ENCODE data around the gene PDGFB. TPM values are rescaled to one million over a fixed set of nuclear protein-coding genes. Genes with fewer than 3 reads are reported as not detected.

Gene PDGFB
- total and polyA plus RNA-seq, 2 donors (not counting 1 experiment from before 2014, with no cell fraction given) = 0.04 TPM; not detected in 1

DNA sequence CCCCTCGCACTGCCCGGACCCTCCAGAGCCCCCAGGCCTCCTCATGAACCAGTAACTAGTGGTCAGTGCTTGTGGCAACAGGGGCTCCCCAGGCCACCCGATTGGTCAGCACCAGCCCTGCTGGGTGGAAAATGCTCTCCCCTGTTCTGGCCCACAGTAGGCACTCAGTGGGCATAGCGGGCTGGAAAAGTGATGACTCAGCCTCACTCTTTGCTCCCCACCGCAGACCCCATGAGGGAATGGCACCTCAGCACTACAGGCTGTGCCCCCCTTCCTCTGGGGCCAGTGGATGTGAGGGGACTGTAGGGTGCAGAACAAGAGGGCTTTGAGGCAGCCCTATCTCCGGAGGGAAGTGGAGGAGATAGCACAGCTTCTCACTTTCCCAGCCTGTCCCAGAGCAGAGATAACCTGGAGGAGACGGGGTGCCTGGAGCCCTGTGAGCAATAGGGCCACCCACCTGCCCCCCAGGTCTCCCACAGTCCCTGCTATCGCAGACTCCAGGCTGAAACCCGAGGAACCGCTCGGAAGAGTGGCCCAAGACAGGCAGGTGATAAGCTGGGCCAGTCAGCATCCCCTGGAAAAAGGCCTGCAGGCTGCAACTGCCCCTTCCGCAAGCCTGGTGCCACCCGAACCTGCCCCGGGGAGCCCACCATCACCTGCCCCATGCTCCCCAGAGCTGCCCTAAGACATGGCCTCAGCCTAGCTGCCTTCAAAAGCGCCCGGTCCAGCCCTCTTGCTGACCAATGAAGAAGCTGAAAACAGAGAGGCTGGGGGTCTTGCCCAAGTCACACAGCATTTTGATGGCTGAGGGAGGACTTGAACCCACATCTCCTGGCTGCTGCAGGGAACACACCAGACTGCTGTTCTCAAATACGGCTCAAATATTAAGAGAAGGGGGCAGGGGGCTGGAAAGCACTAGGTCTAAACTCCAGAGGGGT is 29.4 kb upstream of the PDGFB start:
- no peaks in the 10 kb centered on the region for H3K36me3 ChIP-seq (replicated peaks in 1 of 2; ENCODE audit: control extremely low read depth in 1 of 2, control insufficient read depth in 1 of 2, extremely low read depth in 1 of 2, insufficient read depth in 2 of 2, low read length in 1 of 2)
- WGBS (ENCODE audit: insufficient coverage) = 91% methylated on average over 11 of the region's 17 CpGs
- peaks cover 0 to 31% (median 2%) of the 10 kb centered on the region in 4 experiments for H3K27me3 ChIP-seq (replicated peaks in 1 of 4; ENCODE audit: control extremely low read depth in 1 of 4, control insufficient read depth in 3 of 4, insufficient read depth in 4 of 4, low read length in 3 of 4)
- ChIA-PET POLR2A (no interaction called here), CTCF (interaction anchor here (0.7 to 0.9 kb wide), 2 partner anchors 404 to 673 kb away, joined by 3 to 4 read pairs; no protein-coding TSS in a partner anchor)
- Mint-ChIP-seq H3K27me3 (peaks cover 25% of the 10 kb centered on the region), H3K4me3 (no peak overlapping the region), H3K4me1 (peaks cover 5% of the 10 kb centered on the region), H3K9me3 (ENCODE audit: insufficient read depth) (peaks cover 3% of the 10 kb centered on the region), H3K27ac (no peak overlapping the region)
- no peaks in the 10 kb centered on the region for H3K79me2 ChIP-seq (ENCODE audit: control insufficient read depth, insufficient read depth, low read length)
- no peaks in the 10 kb centered on the region for H4K20me1 ChIP-seq (ENCODE audit: control insufficient read depth, insufficient read depth, low read length, poor library complexity, severe bottlenecking)
- H3K4me2 ChIP-seq (replicated peaks; ENCODE audit: low read depth, low read length, poor library complexity, severe bottlenecking) = no peak overlapping the region
- TF ChIP-seq EZH2 (IDR thresholded peaks at IDR 0.05; ENCODE audit: borderline replicate concordance, insufficient read depth, low read depth, low read length, poor library complexity, severe bottlenecking) (no peak), CTCF (IDR thresholded peaks at IDR 0.05) (no peak)
- no peak overlapping the region for H3K4me3 ChIP-seq (ENCODE audit: control extremely low read depth in 1 of 5, extremely low read depth in 1 of 5, insufficient read depth in 1 of 5, low read depth in 2 of 5, low read length in 4 of 5)
- H3K9ac ChIP-seq (ENCODE audit: low read length) = no peak overlapping the region
- H3K4me1 ChIP-seq (ENCODE audit: control insufficient read depth in 2 of 2, insufficient read depth in 2 of 2, low read length in 2 of 2) = peaks cover 0 to 5% of the 10 kb centered on the region in 2 donors
- intact Hi-C loops (cut with micrococcal nuclease) = no loop called here
- H3K9me3 ChIP-seq (ENCODE audit: control extremely low read depth in 1 of 3, control insufficient read depth in 2 of 3, insufficient read depth in 1 of 3, low read length in 2 of 3) = peaks cover 2 to 21% (median 3%) of the 10 kb centered on the region in 3 donors
- ATAC-seq (ENCODE audit: low read depth) (no peak), DNase-seq (no peak)
- H3K27ac ChIP-seq (ENCODE audit: low read length in 2 of 2) = no peak overlapping the region
- no peak overlapping the region for H2AFZ ChIP-seq (ENCODE audit: insufficient read depth, low read depth, low read length, poor library complexity, severe bottlenecking)

GRCh38 chr22:39270792-39271191 is 26.0 kb upstream of the PDGFB start:
- POLR2A ChIA-PET = no interaction called here
- no peak for ATAC-seq (ENCODE audit: low read depth)
- H3K4me2 ChIP-seq (replicated peaks; ENCODE audit: low read depth, low read length, poor library complexity, severe bottlenecking) = no peak overlapping the region
- no peak overlapping the region for H3K4me3 Mint-ChIP-seq
- no peaks in the 10 kb centered on the region for H3K79me2 ChIP-seq (ENCODE audit: control insufficient read depth, insufficient read depth, low read length)
- H3K4me3 ChIP-seq (ENCODE audit: control extremely low read depth in 1 of 5, extremely low read depth in 1 of 5, insufficient read depth in 1 of 5, low read depth in 2 of 5, low read length in 4 of 5) = no peak overlapping the region
- 97% methylated on average over 8 of the region's 9 CpGs for WGBS (ENCODE audit: insufficient coverage)
- peaks cover 10% of the 10 kb centered on the region for H3K27me3 Mint-ChIP-seq
- H3K27me3 ChIP-seq (replicated peaks in 1 of 4; ENCODE audit: control extremely low read depth in 1 of 4, control insufficient read depth in 3 of 4, insufficient read depth in 4 of 4, low read length in 3 of 4) = peaks cover 0 to 15% (median 0%) of the 10 kb centered on the region in 4 experiments
- no peaks in the 10 kb centered on the region for H4K20me1 ChIP-seq (ENCODE audit: control insufficient read depth, insufficient read depth, low read length, poor library complexity, severe bottlenecking)
- intact Hi-C loops (cut with micrococcal nuclease) = no loop called here
- TF ChIP-seq CTCF (IDR thresholded peaks at IDR 0.05) (no peak), EZH2 (IDR thresholded peaks at IDR 0.05; ENCODE audit: borderline replicate concordance, insufficient read depth, low read depth, low read length, poor library complexity, severe bottlenecking) (no peak)
- H3K27ac Mint-ChIP-seq = no peak overlapping the region
- peaks cover 0 to 6% of the 10 kb centered on the region in 2 donors for H3K4me1 ChIP-seq (ENCODE audit: control insufficient read depth in 2 of 2, insufficient read depth in 2 of 2, low read length in 2 of 2)
- no peaks in the 10 kb centered on the region for H3K9me3 Mint-ChIP-seq (ENCODE audit: insufficient read depth)
- no peak overlapping the region for H2AFZ ChIP-seq (ENCODE audit: insufficient read depth, low read depth, low read length, poor library complexity, severe bottlenecking)
- no peak for DNase-seq
- CTCF ChIA-PET = no interaction called here
- H3K4me1 Mint-ChIP-seq = peaks cover 5% of the 10 kb centered on the region
- H3K27ac ChIP-seq (ENCODE audit: low read length in 2 of 2) = no peak overlapping the region
- H3K9me3 ChIP-seq (ENCODE audit: control extremely low read depth in 1 of 3, control insufficient read depth in 2 of 3, insufficient read depth in 1 of 3, low read length in 2 of 3) = peaks cover 0 to 11% (median 0%) of the 10 kb centered on the region in 3 donors
- H3K9ac ChIP-seq (ENCODE audit: low read length) = no peak overlapping the region
- H3K36me3 ChIP-seq (replicated peaks in 1 of 2; ENCODE audit: control extremely low read depth in 1 of 2, control insufficient read depth in 1 of 2, extremely low read depth in 1 of 2, insufficient read depth in 2 of 2, low read length in 1 of 2) = no peaks in the 10 kb centered on the region

Data from B cell (primary cell).